CD4-positive, alpha-beta T cell treated with Interferon gamma for 1 hour (primary cell): ENCODE measurements around the gene HSD17B11.
"Not testable (repeated sequence)": the region's sequence is repeated elsewhere in the genome, so short reads cannot be mapped to it uniquely, and the experiment has no call there.

Source experiments
- DNase-seq: peaks from one replicate; pipeline ENCODE4 v3.0.0-alpha.2; 2020

HSD17B11 gene

GRCh38 chr4:87304745-87305432 lies 86.1 kb downstream of the HSD17B11 start:
- DNase-seq: no peak

- no peak for DNase-seq
Observed at GRCh38 chr4:87299898-87300297, 91.1 kb downstream of the HSD17B11 start.

DNA sequence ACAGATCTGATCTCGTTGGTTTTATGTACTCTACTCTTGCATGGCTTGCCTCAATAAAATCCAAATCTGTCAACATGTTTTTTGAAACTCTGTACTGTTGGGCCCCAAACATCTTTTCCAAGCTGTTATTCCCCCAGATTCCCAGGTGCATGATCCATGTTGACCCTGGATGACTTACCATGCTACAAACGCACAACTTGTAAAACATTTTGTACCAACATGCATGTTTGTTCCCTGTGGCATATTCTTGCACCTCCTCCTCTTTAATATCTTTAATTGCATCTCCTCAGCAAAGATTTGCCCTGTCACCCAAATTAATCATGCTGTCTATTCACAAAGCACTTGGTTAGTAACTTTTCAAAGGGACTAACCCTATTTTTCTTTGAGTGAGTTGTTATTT lies 92.6 kb downstream of the HSD17B11 start:
- no peak for DNase-seq

DNA sequence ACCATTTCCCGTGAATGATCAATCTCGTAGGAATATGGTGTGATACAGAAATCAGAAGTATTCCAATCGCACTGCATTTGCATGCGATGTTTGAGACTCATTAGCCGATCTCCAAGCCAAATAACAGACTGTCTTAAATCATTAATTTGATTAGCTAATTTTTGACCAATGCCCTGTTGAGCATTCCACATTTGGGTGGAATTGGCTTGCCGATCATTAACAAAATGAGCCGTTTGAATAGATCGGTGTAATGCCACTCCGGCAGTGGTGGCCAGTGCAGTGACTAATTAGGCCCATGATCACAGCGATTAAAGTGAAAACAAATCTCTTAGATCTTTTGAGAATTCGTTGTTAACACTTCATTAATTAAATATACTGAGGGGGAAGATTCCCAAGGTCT lies 96.1 kb downstream of the HSD17B11 start:
- not testable (repeated sequence) for DNase-seq

DNA sequence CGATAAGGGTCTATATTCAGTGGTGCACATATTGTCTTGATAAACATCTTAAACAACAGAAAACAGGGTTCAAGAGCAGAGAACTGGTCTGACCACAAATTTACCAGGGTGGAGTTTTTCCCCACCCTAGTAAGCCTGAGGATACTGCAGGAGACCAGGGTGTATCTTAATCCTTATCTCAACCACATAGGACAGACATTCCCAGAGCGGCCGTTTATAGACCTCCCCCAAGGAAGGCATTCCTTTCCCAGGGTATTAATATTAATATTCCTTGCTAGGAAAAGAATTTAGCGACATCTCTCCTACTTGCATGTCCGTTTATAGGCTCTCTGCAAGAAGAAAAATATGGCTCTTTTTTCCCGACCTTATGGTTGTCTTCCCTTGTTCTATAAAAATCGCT lies 97.1 kb downstream of the HSD17B11 start:
- DNase-seq: not testable (repeated sequence)

GRCh38 chr4:87286970-87287369 lies 104.0 kb downstream of the HSD17B11 start:
- DNase-seq: no peak
